Spleen (tissue), 11 donors: ENCODE data around the gene HOXA13. TPM values are rescaled to one million over a fixed set of nuclear protein-coding genes. Genes with fewer than 3 reads are reported as not detected.

Source experiments
- DNase-seq: peaks from one replicate; pipeline ENCODE4 v3.0.0-alpha.2; 2020
- H3K27ac ChIP-seq, 8 donors: fragments of 200-600 bp; sonication (generic) in 7 of 8; 1 replicate in 4 of 8; 2 replicates in 4 of 8; pipeline versions ENCODE4 v1.5.0 to v1.8.0; 2016 to 2021; ENCODE audit warnings: inconsistent platforms in 4 of 8, mild to moderate bottlenecking in 4 of 8, moderate library complexity in 1 of 8
- H3K27me3 ChIP-seq, 7 donors: fragments of 200-600 bp; sonication (generic) in 6 of 7; replicated peaks in 1 of 7; 1 replicate in 4 of 7; 2 replicates in 3 of 7; pipeline versions ENCODE4 v1.5.0 to v1.8.0; 2016 to 2021; ENCODE audit warnings: inconsistent platforms in 3 of 7, mild to moderate bottlenecking in 1 of 7
- H3K36me3 ChIP-seq, 6 donors: fragments of 200-600 bp; sonication (generic) in 5 of 6; 1 replicate in 4 of 6; 2 replicates in 2 of 6; pipeline versions ENCODE4 v1.5.0 to v1.8.0; 2016 to 2021; ENCODE audit warnings: inconsistent platforms in 2 of 6
- H3K4me1 ChIP-seq, 6 donors: fragments of 200-600 bp; sonication (generic) in 5 of 6; 1 replicate in 3 of 6; 2 replicates in 3 of 6; pipeline versions ENCODE4 v1.5.0 to v1.8.0; 2016 to 2021; ENCODE audit warnings: inconsistent platforms in 3 of 6
- H3K4me3 ChIP-seq, 8 donors: fragments of 200-600 bp; sonication (generic) in 7 of 8; 1 replicate in 4 of 8; 2 replicates in 4 of 8; pipeline versions ENCODE4 v1.5.0 to v1.8.0; 2016 to 2021; ENCODE audit warnings: inconsistent platforms in 4 of 8, mild to moderate bottlenecking in 4 of 8, moderate library complexity in 2 of 8
- H3K9me3 ChIP-seq, 8 donors: fragments of 200-600 bp; sonication (generic) in 7 of 8; 1 replicate in 4 of 8; 2 replicates in 4 of 8; pipeline versions ENCODE4 v1.5.0 to v1.8.0; 2016 to 2021; ENCODE audit warnings: inconsistent platforms in 4 of 8
- POLR2A ChIP-seq, 3 donors: fragments of 450-650 bp; IDR thresholded peaks; one replicate each; pipeline ENCODE4 v1.5.1; 2017; ENCODE audit warnings: antibody characterized with exemption in 3 of 3, mild to moderate bottlenecking in 1 of 3
- POLR2AphosphoS5 ChIP-seq, 3 donors: sonication (generic); formaldehyde crosslinking; IDR thresholded peaks; one replicate each; pipeline ENCODE4 v1.5.1; 2017; ENCODE audit warnings: antibody characterized with exemption in 3 of 3
- WGBS, 5 donors: extraction: QIAGEN DNeasy Blood & Tissue Kit in 3 of 5; methylation state at CpG; one replicate each; pipeline versions ENCODE4 v1.1.5 to v1.1.7; 2013 to 2018; 5-methylcytosine and 5-hydroxymethylcytosine counted together
- intact Hi-C: fragments of 100-400 bp; cut with DNase I; formaldehyde crosslinking; loops from one replicate; pipeline ENCODE4 v1.15.0; 2023; ENCODE audit warnings: low total_unique reads
- polyA plus RNA-seq, 3 donors: library from polyadenylated mRNA; stranded (reverse); fragments of 200-250 nt; gene quantifications; one replicate each; pipeline ENCODE4 v1.2.1, GENCODE V29; 2013
- total RNA-seq, 7 donors: library from RNA; depleted of rRNA in 3 of 7; stranded (reverse); fragments of >200 nt in 3 of 7; fragmentation: NEBNext Ultra II Directional in 4 of 7; extraction: Animal tissue kit (Norgen Biotek cat#: 25700) in 4 of 7; gene quantifications; one replicate each; pipeline versions ENCODE4 v1.1.0 to v1.2.1, GENCODE V29; 2016 to 2021
- TF ChIP-seq, protein P1 (sequence below), 11 experiments: fragments of 200-600 bp in 7 of 11; fragments of 450-650 bp in 4 of 11; sonication (generic) in 4 of 11; IDR thresholded peaks in 8 of 11; conservative IDR thresholded peaks in 3 of 11; 1 replicate in 7 of 11; 2 replicates in 4 of 11; pipeline versions ENCODE4 v1.4.0 to v1.8.0; 2016 to 2021; ENCODE audit warnings: antibody characterized with exemption in 11 of 11, inconsistent platforms in 4 of 11, mild to moderate bottlenecking in 1 of 11
- donor health status: healthy with polysubstance abuse.
- donor health status: DM: no; HTN: no; CAD: no; lungs with moderate emphysema.
- donor health status: DM: no; HTN: no; CAD: no.
- donor health status: Bipolar disorder and iron deficiency.
- donor health status: healthy.
- donor health status: DM: no; HTN: no; CAD: no.
- donor health status: DM: yes; HTN: yes; CAD: no.

HOXA13 gene
- total and polyA plus RNA-seq, 10 donors: not detected

DNA sequence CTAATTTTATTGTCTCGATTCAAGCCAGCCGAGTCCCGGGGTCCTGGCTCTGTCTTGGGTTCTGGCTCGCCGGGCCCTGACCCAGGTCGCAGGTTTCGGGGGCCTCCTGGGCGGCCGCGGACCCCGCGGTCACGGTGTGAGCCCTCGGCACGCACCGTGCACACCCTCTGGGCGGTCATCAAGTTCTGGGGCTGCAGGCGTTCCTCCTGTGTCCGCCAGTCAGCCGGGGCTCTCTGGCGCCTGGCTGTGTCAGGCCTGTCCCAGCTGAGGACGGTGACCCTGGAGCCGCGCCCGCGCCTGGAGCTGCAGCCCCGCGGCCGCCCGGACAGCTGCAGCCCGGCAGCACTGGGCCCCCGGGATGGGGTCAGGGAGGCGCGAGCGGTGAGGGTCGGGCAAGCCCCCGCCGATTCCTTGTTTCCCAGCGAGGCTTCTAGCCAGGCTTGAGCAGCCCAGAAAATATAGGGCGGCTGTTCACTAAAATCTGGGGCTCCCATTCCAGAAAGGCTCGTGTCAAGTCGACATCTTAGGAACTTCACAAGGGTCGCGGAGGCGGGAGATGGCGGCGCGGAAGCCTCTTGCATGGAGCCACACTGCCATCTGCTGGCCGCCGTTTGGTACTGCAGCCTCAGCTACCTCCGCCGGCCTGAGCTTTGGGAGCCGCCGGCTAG is 39.2 kb downstream of the HOXA13 start:
- Histone ChIP-seq H3K36me3 (no peaks in the 10 kb centered on the region), H3K4me1 (peaks cover 16 to 96% (median 63%) of the 10 kb centered on the region in 6 donors), H3K27ac (peak overlapping the region in 7 of 8 donors; percentile 5 to 65 (median 49)), H3K4me3 (peak overlapping the region; percentile 54 to 87 (median 61)), H3K9me3 (peaks cover 0 to 12% (median 0%) of the 10 kb centered on the region in 8 donors), H3K27me3 (peaks cover 8 to 100% (median 93%) of the 10 kb centered on the region in 7 donors)
- peak; percentile 96 for DNase-seq
- TF ChIP-seq POLR2A (IDR thresholded peaks at IDR 0.05): no peak
- TF ChIP-seq, protein P1, sequence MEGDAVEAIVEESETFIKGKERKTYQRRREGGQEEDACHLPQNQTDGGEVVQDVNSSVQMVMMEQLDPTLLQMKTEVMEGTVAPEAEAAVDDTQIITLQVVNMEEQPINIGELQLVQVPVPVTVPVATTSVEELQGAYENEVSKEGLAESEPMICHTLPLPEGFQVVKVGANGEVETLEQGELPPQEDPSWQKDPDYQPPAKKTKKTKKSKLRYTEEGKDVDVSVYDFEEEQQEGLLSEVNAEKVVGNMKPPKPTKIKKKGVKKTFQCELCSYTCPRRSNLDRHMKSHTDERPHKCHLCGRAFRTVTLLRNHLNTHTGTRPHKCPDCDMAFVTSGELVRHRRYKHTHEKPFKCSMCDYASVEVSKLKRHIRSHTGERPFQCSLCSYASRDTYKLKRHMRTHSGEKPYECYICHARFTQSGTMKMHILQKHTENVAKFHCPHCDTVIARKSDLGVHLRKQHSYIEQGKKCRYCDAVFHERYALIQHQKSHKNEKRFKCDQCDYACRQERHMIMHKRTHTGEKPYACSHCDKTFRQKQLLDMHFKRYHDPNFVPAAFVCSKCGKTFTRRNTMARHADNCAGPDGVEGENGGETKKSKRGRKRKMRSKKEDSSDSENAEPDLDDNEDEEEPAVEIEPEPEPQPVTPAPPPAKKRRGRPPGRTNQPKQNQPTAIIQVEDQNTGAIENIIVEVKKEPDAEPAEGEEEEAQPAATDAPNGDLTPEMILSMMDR (IDR thresholded peaks at IDR 0.05 in 8 of 11, conservative IDR thresholded peaks at IDR 0.05 in 3 of 11): peak; percentile 95 to 100 (median 99)
- peak in 2 of 3 donors; percentile 61 to 62 for TF ChIP-seq POLR2AphosphoS5 (IDR thresholded peaks at IDR 0.05)
- intact Hi-C loops: loop anchor here (5.0 to 10.0 kb wide), 3 partner anchors 478 to 1296 kb away; no protein-coding TSS in a partner anchor
- 1 to 4% (median 2%) methylated on average over 35 to 54 of the region's 54 CpGs for WGBS, 5 donors

GRCh38 chr7:27160145-27160545 is 39.7 kb downstream of the HOXA13 start:
- Histone ChIP-seq H3K4me1 (peaks cover 13 to 96% (median 63%) of the 10 kb centered on the region in 6 donors), H3K27ac (peak overlapping the region in 5 of 8 donors; percentile 46 to 65 (median 51)), H3K36me3 (no peaks in the 10 kb centered on the region), H3K9me3 (peaks cover 0 to 8% (median 0%) of the 10 kb centered on the region in 8 donors), H3K27me3 (peaks cover 4 to 100% (median 93%) of the 10 kb centered on the region in 7 donors), H3K4me3 (peak overlapping the region; percentile 54 to 87 (median 61))
- intact Hi-C loops: loop anchor here (5.0 to 10.0 kb wide), 3 partner anchors 478 to 1295 kb away; no protein-coding TSS in a partner anchor
- TF ChIP-seq, protein P1 (IDR thresholded peaks at IDR 0.05 in 8 of 11, conservative IDR thresholded peaks at IDR 0.05 in 3 of 11): no peak
- TF ChIP-seq POLR2A (IDR thresholded peaks at IDR 0.05): no peak
- TF ChIP-seq POLR2AphosphoS5 (IDR thresholded peaks at IDR 0.05): no peak
- 24 to 40% (median 27%) methylated on average over 11 to 23 of the region's 23 CpGs for WGBS, 5 donors
- peak; percentile 79 for DNase-seq

DNA sequence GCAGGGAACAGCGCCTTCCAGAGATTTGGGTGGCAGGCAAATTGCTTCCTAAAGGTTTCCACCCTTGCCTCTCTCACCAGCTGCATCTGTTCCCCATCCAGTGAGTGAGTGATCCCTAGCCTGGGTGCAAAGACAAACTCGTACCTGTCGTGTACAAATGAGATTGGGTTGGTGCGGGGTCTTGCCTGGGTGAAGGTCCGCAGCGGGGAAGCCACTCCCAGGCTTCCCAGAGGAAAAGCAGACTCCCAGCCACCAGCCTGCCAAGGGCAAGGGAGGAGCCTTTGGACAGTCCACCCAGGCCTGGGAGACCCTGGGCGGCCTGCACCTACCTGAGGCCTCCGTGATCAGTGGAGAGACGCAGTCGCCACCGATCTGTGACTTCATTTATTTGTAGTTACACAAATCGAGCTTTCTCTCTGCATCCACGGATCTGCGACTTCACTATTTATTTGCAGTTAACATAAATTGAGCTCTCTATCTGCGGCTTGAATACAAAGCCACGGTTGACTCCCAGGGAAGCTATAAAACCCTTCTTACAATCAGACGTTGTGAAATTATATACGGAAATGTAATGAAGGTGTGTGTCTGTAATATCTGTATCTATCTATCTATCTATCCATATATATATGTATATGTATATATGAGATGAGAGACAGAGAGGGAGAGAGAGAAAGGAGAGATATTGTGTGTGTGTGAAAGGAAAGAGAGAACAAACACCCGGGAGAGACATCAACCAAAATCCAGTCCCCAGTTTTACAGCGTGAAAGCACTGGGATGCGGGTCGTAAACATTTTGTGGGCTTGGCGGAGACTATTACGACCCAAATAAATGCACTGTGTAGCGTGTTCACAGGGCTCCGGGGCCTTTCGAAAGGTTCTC is 40.4 kb downstream of the HOXA13 start:
- intact Hi-C loops: loop anchor here (5.0 to 10.0 kb wide), 3 partner anchors 477 to 1295 kb away; no protein-coding TSS in a partner anchor
- WGBS, 5 donors: 37 to 59% (median 51%) methylated on average over 27 of the region's 27 CpGs
- DNase-seq: no peak
- Histone ChIP-seq H3K27me3 (peaks cover 5 to 100% (median 93%) of the 10 kb centered on the region in 7 donors), H3K4me1 (peaks cover 10 to 96% (median 63%) of the 10 kb centered on the region in 6 donors), H3K4me3 (peak overlapping the region in 4 of 8 donors; percentile 54 to 87 (median 72)), H3K27ac (no peak overlapping the region), H3K36me3 (no peaks in the 10 kb centered on the region), H3K9me3 (peaks cover 0 to 4% (median 0%) of the 10 kb centered on the region in 8 donors)
- TF ChIP-seq POLR2A (IDR thresholded peaks at IDR 0.05) (no peak), POLR2AphosphoS5 (IDR thresholded peaks at IDR 0.05) (no peak)
- TF ChIP-seq, protein P1 (IDR thresholded peaks at IDR 0.05 in 8 of 11, conservative IDR thresholded peaks at IDR 0.05 in 3 of 11): no peak
